Hematopoietic multipotent progenitor cell treated with erythropoietin and hydrocortisone succinate and interleukin-3 and kit ligand, for 17 days (in vitro differentiated cells): Measurements from ENCODE around the gene CD40LG.

ENCODE experiments used
- DNase-seq: peaks from one replicate; pipeline ENCODE4 v3.0.0-alpha.2; 2015; ENCODE audit warnings: low spot score

Gene CD40LG

DNA sequence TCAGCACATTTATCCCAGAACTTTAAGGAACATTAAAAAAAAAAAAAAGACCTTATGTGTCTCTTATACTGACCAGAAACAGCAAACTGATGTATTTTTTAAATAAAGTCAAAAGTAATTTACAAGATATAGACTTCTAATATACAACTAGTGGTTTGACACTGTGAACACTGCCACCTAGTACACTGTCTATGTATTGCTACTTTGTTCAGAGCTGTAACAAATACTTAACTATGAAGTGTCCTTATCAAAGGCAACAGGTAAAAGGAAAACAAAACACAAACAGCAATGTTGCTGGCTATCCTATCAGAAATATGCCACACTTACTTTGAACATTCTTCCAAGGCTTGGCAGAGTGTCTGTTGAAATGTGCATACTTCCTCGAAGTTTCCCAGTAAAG, 60.4 kb downstream of the CD40LG start:
- no peak for DNase-seq
